DMS79 (cell line): ENCODE results near the gene UROC1.

Experiments
- DNase-seq: peaks from one replicate; lab custom pipeline; 2025; lab: John Stamatoyannopoulos, UW

Gene UROC1

DNA sequence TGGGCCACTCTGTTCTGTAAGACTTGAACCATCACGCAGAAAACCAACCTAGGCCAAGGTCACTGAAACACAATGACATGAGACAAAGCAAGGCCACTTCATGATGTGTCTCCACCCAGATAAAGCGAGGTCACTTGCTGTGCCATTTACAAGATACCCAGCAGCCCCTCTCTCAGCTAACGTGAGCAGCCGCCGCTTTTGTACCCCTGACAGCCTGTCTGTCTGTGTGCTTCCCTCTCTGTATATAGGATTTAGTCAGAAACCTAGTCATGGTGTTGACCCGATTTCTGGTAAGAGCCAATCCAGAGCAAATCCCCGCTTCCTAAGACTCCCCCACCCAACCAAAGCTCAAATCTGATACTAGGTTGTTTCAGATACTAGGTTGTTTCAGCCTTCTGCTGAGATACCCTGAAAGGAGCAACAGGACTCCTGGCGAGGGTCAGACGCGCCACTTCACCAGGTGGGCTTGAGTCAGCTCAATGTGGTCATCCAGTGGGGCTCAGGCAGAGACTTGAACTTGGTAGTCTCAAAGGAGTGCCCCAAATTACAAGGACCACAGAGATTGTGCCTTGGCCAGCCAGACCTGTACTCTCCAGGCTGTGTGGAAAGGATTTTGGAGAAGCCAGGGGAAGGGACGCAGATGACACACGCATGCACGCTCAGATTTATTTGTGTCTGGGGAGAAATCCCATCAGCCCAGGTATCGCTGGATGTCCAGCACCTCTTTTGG, 38.8 kb downstream of the UROC1 start:
- DNase-seq, result no peak

DNA sequence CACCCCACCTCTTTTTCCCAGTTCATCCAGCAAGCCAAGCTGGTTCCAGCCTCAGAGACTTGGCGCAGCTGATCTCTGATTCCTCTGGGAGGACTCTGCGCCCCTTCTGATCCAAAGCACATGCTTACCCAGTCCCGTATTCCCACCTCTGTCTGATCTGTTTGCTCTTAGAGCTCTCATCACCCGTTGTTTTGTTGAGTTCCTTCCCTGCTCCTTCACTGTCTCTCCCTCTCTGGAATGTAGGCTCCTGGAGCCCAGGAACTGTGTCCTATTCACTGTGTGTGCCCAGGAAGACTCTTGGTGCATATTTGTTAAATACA, 40.6 kb downstream of the UROC1 start:
- DNase-seq, result no peak

DNA sequence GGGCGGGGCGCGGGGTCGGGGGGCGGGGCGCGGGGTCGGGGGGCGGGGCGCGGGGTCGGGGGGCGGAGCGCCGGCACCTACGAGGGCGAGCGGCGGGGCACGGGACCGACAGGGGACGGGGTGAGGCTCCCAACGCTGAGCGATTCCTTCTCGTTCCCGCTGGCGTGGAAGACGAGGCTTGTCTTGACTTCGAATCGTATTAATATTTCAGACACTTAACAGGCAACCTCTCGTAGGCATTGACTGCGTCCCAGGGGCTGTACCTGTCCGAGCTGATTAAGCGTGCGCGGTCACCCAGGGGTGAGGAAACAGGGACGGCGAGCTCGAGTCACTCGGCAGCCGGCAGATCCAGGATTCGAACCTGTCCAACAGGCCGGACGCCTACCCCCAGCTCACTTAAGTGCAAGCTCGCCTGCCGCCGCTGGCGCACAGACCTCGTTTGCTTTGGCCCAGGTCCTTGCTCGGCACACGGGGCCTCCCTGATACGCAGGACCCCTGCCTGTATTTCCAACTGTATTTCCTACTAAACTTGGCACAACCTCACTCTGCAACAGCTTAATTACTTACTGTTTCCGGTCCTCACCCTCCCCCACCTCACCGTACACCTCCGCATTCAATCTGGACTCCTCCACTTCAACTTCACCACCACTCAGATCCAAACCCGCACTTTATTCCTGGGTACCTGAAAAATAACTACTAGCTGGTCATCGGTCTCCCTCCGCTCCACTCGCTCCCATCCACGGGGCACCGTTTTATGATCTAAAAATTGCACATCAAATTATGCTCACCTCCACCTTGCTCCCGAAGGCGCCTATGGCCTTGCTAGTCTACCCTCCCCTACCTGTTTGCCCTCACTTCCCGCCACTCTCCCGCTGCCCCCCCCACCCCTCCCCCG, 41.2 kb downstream of the UROC1 start:
- DNase-seq, result no peak

DNA sequence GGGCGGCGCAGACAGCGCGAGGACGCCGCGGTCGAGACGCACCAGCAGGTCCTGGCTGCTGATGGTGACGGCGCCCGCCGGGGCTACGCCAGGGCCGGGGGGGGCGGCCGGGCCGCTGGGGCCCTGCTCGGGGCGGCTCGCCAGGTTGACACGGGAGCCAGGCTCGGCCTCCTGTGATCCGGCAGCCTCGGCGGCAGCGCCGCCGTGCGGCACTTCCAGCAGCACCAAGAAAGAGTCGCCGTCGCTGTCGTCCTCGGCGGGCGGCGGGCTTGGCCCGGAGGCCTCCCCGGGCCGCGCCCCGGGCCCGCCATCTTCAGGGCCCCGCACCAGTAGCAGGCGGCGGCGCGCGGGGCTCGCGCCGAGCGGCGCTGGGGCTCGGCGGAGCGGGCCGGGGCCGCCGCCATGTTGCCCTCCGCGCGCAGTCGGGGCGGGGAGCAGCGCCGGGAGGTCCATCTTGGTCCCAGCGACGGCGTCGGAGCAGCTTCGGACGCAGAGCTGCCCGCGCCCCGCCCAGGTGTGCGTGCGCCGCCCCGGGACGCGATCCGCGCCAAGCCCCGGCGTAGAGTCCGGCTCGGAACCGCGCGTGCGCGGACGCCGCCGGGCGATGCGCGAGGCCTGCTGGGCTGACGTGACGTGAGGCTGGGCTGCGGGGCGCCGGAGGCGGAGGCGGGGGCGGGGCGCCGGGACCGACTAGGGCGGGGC, 42.0 kb downstream of the UROC1 start, which contains the start of gene ZXDC:
ZXDC (minus strand) TSS at position 479 of the 702 bp plus-strand sequence; CDS start at position 453, 26 bp downstream.
- peak; percentile 77 for DNase-seq

DNA sequence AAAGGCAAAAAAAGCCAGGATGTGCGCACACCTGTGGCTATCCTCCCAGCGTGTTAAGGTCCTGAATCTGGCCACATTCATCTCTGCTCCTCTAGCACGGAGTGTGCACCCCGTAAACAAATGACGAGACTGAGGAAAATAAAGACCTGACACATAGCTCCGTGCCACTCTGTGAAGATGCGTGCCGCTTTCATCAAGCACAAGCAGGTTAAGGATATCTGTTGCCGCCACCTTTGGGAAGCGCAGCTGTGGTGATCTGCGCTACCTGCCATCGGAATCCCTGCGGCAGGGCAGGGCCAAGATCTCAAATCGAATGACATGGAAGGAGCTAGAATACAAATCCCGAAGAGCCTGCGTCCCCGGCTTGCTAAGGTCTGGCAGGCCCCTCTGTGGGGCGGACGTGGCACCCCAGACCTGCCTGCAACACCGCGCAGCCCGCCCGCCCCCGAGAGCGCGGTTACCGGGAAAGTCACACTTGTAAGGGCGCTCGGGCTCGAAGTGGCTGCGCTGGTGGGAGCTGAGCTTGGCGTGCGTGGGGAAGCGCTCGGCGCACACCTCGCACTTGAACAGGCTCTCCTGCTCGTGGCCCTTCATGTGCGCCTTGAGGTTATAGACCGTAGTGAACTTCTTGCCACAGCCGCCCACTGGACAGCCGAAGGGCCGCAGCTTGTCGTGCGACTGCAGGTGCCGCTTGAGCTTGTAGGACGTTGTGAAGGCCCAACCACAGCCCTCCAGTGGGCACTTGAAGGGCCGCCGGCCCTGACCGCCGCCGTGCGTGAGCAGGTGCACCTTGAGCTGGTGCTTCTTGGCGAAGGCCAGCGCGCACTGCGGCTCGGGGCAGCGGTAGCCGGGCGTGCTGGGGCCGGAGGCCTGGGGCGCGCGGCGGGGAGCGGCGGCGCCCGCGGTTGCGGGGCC, 42.8 kb downstream of the UROC1 start:
- DNase-seq, result peak; percentile 15

DNA sequence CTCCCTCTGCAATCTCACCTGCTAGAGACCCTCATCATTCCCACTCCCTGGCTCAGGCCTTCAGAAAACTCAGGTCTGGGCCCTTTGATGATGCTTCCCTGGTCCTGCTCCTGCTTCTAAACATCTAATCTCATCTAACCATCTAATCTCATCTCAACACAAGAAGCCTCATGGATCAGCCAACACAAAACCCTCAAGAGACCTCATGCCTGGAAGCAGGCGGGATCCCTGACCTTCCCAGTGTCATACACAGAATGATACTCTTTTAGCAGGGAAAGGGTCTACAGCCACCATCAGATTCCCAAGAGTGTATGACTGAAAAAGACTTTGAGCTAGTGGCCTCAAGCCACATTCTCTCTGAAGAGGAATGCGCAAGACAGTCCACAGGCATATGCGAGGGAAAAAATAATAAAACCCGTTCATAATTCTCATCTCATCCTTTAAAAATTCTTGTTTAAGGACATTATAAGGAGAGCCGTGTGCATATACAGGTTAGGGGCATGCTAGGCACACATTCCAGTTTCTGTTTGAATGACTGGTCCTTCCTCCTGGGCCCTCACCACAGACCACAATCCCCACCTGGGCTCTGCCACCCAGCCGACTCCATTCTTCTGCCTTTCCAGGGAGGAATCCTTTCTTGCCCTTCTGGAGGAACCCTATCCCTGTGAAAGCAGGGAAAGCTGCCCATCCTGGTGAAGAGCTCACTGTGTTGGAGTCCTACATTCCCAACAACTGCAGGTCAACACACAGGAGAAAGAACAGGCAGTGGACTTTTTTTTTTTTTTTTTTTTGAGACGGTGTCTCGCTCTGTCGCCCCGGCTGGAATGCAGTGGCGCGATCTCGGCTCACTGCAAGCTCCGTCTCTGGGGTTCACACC, 44.0 kb downstream of the UROC1 start:
- DNase-seq, result no peak

DNA sequence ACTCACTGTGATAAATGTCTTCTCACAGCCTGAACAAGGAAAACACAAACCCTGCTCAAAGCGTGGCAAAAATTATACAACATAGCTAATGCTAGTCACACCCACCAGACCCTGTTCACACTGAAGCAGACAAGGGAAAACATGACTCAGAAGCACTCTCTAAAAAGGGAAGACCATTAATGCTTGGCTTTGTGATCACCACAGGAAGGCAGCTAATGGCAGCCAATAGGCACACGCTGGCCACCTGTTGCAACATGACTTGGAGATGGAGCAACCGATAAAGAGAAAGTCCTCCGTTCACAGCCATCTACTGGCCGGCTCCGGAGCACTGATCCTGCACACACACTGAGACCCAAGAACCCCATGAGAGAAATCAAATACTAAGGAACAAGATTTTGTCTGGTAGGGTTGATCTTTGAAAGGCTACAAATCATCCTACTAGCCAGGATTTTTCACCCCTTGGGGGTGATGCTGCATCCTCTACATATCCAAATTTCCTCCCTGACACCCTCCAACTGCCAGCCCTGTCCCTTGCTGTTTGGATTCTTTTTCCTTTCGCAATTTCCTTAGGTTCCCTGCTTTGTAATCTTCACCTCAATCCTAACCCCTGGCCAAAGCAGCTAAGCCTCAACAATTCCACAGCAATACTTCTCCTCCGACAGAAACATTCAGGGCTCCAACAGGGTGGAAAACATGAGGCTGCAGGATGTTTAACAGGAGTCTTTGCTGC, 45.1 kb downstream of the UROC1 start:
- DNase-seq, result peak; percentile 18

DNA sequence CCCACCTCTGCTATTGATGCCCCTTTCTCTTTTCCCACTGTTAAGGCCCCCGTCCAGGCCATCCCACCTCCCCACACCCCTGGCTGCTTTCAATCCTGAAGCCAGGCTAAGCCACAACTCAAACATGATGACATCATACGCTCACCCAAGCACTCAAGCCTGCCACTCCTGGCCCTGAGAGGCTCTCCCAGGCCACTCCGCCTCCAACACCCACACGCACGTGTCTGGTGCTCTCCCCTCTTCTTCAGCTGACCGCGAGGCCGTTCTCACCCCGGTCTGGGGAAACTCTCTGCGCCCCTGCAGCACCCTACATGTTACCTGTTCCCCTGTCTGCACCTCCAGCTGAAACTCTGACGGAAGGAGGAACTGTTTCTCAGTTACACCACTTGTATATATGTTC, 48.1 kb downstream of the UROC1 start:
- no peak for DNase-seq

DNA sequence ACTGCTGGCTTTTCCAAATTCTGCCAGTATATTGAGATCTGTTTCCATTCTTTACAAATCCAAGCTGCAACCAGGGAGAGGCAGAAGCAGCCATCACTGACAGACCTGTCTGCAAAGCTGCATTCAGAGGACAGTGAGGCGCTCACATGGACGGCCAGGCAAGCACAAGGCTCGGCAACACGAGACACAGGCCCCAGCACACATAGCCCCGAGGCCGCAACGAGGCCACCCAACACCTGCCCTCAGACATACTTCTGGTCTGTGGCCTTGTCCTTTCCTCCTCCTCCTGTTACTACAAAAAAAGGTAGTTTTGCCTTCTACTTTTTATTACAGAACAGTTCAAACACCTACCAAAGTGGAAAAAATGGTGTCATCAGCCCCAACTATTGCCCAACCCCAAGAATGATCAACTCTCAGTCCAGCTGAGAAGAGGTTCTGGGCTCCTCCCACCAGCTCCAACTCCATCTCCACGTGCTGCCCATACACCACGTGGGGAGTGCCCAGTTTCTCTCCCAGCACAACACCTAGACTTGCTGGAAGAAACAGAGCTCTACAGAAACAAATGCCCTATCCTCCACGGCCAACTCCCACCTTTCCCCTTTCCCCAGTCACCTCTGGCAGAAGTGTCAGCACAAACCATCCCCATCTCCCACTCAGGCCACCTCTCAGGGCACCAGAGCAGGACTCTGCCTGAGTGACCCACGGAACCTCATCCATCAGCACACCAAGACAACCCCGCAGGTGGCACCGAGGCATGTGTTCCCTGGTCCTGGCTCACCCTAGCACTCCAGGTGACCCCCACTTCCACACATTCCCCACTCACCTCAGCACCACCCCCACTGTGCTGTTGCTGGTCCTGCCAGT, 49.3 kb downstream of the UROC1 start:
- no peak for DNase-seq

DNA sequence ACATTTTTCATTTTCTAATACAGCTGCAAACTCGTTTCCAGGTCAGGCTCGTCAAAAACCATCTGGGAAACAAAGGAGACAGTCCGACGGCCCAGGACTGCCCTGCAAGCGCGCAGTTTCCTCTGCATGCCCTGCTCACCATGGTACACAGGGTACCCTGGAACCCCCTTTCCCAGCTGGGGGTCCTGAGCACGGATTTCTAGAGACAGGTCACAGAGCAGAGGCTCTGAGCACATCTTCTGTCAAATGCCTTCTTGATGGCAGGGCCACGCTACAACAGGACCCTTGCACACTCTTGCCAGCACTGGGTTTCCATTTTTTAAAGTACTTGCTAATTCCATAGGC, 50.0 kb downstream of the UROC1 start:
- DNase-seq, result no peak

DNA sequence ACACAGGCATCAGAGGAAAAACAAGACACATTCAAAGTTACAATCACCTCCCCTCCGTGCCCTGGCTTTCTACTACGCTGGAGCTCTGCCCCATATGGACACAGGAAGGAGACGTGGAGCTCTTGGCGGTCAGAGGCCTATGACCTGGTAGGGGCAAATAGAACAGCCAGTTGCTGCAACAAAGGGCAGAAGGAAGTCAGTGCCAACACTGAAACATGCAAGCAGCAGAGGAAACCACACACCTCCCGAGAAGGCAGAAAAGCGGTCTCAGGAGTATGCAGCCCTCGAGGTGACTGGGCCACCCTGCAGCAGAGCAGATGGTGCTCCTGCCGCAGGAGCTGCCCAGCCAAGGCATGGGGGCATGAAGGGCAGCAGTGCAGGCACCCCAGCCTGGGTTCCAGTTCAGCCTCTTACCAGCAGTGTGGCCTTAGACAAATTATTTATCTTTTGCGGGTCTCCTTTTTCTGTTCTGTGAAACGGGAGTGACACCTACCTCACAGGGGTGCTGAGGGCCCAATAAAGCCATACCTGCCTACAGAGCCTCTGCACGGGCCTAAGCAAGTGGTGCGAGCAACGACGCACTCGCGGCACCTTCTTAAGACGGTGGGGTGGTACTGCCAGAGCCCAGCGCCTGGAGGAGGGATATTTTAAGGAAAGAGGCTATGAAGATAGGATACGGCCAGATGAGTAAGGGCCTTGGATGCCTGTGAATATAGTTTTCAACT, 50.5 kb downstream of the UROC1 start:
- DNase-seq, result no peak

DNA sequence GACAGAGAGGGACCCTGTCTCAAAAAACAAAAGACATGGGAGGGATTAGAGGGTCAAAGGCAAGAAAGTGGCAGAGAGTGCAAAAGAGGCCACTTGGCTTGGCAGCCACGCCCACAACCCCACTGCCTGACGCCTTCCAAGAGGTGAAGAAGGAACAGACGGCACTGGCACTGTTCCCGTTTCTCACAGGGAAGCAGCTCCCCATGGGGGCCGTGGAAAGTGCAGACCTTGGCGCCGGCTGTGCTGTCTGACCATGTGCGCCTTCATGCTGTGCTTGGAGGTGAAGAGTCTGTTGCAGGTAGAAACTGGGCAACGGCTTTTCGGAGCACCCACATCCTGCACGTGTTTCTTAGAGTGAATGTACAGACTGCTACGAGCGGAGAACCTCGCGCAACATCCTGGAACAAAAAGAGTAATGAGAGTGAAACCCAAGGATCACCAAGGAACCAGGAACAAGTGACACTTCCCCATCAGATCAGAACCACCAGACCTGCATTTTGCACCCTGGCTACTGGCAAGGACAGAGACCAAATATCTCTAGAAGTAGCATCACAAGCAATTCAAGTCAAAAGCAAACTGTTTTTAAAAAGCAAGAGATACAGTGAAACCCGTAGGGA, 51.5 kb downstream of the UROC1 start:
- peak; percentile 49 for DNase-seq

DNA sequence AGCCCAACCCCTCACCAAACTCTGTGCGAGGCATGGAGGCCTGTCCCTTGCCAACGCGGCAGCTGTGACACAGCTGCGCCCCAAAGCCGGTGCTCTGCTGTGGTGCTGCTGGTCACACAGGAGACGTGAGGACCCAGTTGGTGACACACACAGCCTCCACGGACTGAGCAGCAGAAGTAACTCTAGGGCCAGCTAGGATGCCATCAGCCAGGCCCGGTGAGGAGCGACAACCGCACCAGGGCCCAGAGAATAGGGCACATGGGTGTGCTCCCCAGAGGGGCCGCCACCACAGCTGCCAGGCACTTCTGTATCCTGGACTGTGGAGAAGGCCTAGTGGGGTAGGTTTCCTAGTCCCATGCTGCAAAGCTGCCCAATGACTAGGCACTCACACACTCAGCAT, 52.6 kb downstream of the UROC1 start:
- no peak for DNase-seq

DNA sequence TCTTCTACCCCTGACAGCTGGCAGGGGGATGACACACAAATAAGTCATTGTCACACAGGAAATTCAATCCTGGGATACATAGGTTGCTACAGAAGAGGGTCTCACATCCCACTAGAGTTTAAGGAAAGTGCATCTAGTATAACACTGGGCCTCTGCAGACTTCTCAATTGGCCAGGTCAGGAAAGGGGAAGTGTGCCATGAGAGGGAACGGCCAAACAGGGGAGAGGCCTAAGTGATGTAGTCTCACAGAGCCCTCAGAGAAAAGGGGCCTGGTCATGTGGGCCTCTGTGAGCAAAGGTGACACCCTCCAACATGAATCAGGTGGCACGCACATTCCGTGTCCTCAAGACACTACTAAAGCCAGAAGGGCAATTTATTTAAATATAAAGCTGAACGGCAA, 53.1 kb downstream of the UROC1 start:
- no peak for DNase-seq

DNA sequence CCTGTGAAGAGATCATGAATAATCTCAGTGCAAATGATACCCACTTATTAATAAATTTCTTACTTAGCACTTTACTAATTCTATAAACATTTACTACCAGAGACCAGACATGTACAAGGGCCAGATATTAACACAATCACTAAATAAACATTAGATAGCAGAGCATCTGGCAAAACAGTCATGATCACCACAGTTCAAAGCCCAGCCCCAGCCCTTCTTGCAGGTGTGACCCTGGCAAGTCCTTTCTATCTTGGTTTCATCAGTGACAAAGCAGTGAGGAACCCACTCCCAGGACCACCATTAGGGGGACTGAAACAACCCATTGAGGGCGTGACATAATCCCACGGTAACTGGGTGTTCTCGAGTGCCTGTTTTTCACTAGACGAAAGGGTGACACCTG, 53.5 kb downstream of the UROC1 start:
- no peak for DNase-seq

DNA sequence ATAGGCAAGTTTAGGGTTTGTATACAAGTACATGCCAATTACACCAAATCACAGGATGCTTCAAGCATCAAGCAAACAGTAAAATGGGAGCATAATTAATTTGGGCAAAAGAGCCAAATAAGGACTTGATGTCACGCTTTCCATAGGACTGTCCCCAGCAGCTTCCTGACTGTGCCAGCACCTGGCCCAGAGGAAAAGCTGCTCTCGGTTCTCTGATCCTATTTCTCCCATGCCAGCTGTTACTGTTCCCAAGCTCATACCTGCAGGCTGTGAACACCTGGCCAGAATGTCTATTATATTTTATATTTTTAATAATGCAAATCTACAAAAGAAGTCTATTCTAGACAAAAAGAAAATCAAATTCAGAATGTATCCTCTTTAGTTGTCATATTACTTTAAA, 54.1 kb downstream of the UROC1 start:
- DNase-seq, result no peak

DNA sequence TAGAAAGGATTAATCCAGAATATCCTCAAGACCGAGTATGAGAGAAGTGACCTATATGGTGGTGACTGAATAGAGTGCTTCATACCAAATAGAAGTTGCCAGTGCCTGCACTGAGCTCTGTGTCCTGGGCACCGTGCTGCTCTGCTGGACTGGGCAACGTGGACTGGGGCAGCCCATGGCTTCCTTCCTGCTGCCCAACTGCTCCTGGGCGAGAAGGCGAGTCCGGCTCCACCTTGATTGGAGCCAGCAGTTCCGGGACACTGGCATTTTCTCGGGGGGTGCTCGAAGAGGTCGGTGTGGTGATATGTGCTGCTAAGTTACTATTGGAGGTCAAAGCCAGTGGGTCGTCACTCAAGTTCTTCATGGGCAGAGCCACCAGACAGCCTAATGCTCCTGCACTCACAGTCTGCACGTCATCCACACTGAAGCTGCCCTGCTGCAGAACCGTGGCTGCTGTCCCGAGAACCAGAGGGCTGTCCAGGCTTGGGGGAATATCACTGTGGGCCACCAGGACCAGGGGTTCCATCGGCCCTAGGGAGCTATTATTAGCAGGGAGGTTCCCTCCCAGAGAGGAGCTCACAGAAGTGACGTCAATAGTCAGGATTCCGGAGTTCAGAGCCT, 56.0 kb downstream of the UROC1 start:
- DNase-seq, result no peak

DNA sequence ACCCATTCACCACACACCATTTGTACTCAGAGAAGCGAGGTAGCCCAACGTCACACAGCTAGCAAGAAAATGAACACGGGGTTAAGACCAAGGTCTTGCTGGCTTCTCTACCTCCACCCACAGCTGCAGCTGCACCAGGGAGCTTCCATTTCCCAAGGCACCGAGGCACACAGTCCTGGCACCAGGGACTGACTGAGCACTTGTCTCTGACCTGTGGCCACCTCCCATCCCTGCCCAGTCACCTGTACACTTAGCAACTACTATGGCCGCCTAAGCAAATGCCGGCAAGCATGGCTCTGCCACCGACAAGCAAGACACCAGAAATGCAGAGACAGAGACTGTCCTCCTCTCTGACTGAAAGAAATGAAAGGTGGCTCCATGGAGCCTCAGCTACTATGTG, 57.2 kb downstream of the UROC1 start:
- DNase-seq, result no peak
